HepG2 (cell line): ENCODE results near the gene FAM219B. TPM values are rescaled to one million over a fixed set of nuclear protein-coding genes. Genes with fewer than 3 reads are reported as not detected.

ENCODE experiments used
- ATAC-seq: fragments of 200-7000 bp; cut with Tn5 transposase; 3 replicates; pipeline ENCODE4 v1.9.1; 2020; ENCODE audit warnings: mild to moderate bottlenecking, moderate library complexity
- BruUV-seq: library from RNA; stranded (reverse); fragments of 400-500 nt; replicated peaks from 2 replicates; lab custom pipeline; 2021; lab: Mats Ljungman, UMichigan
- CTCF ChIA-PET: fragments of 300-600 bp; formaldehyde crosslinking; extraction: SDS; loops from one replicate; lab custom pipeline; 2021; ENCODE audit warnings: low total read pairs, inconsistent platforms, low intra/inter-chr PET ratio; lab: Yijun Ruan, JAX
- POLR2A ChIA-PET: fragments of 350-600 bp; sonication (Branson Sonifier 250); formaldehyde crosslinking; loops from one replicate; lab custom pipeline; 2020; ENCODE audit warnings: antibody characterized with exemption, inconsistent platforms; lab: Yijun Ruan, JAX
- DNase-seq: peaks from one replicate; pipeline ENCODE4 v3.0.0-alpha.2; 2015; ENCODE audit warnings: low spot score
- FAIRE-seq: peaks from 3 replicates; lab custom pipeline; 2011; peaks lifted over from hg19 to GRCh38; lab: Jason Lieb, UNC
- H2AFZ ChIP-seq: one replicate; pipeline ENCODE4 v1.6.1; 2011; ENCODE audit warnings: low read length, inconsistent platforms
- H3K27ac ChIP-seq: fragments of 300-600 bp; 3 replicates; pipeline ENCODE4 v1.8.0; 2011; ENCODE audit warnings: mixed run types, mild to moderate bottlenecking, mixed read lengths, low read length, inconsistent platforms; ENCODE audit not compliant: insufficient read depth; ENCODE audit errors: extremely low read length
- H3K27me3 ChIP-seq, 2 experiments: fragments of 200-600 bp in 1 of 2; 2 replicates in 1 of 2; 3 replicates in 1 of 2; pipeline versions ENCODE4 v1.6.0 to v1.8.0; 2011; ENCODE audit warnings: low read length in 2 of 2, mild to moderate bottlenecking in 2 of 2, moderate library complexity in 2 of 2, inconsistent platforms in 1 of 2; ENCODE audit not compliant: insufficient read depth in 2 of 2, control insufficient read depth in 1 of 2
- H3K36me3 ChIP-seq, 2 experiments: fragments of 200-600 bp in 1 of 2; replicated peaks in 1 of 2; 2 replicates in 1 of 2; 3 replicates in 1 of 2; pipeline versions ENCODE4 v1.5.1 to v1.8.0; 2011; ENCODE audit warnings: low read length in 2 of 2, inconsistent platforms in 1 of 2; ENCODE audit not compliant: insufficient read depth in 2 of 2, control insufficient read depth in 1 of 2
- H3K4me1 ChIP-seq: 2 replicates; pipeline ENCODE4 v1.5.1; 2012; ENCODE audit warnings: low read length, inconsistent platforms; ENCODE audit not compliant: insufficient read depth
- H3K4me2 ChIP-seq: 2 replicates; pipeline ENCODE4 v1.6.0; 2011; ENCODE audit warnings: low read depth, low read length, inconsistent platforms
- H3K4me3 ChIP-seq, 3 experiments: fragments of 200-600 bp in 1 of 3; sonication (generic), shearing (Covaris generic) in 1 of 3; replicated peaks in 1 of 3; 2 replicates each; pipeline ENCODE4 v1.5.1; 2011 to 2016; ENCODE audit warnings: low read length in 3 of 3, inconsistent platforms in 2 of 3, low read depth in 2 of 3, mild to moderate bottlenecking in 2 of 3, control low read depth in 1 of 3, mixed read lengths in 1 of 3; ENCODE audit not compliant: insufficient read depth in 1 of 3
- H3K79me2 ChIP-seq: one replicate; pipeline ENCODE4 v1.6.1; 2011; ENCODE audit warnings: low read length, inconsistent platforms; ENCODE audit not compliant: insufficient read depth
- H3K9ac ChIP-seq: 2 replicates; pipeline ENCODE4 v1.6.0; 2011; ENCODE audit warnings: mild to moderate bottlenecking, low read depth, low read length, inconsistent platforms; ENCODE audit not compliant: insufficient read depth
- H3K9me3 ChIP-seq: 2 replicates; pipeline ENCODE4 v1.5.1; 2012; ENCODE audit warnings: mild to moderate bottlenecking, low read length
- H4K20me1 ChIP-seq: 2 replicates; pipeline ENCODE4 v1.6.0; 2011; ENCODE audit warnings: inconsistent platforms, mild to moderate bottlenecking, low read length, moderate library complexity; ENCODE audit not compliant: insufficient read depth
- AGO1 ChIP-seq: fragments of 200-400 bp; formaldehyde crosslinking; IDR thresholded peaks from 2 replicates; pipeline ENCODE4 v1.6.1; 2017; ENCODE audit warnings: mild to moderate bottlenecking, low read depth, low read length, moderate library complexity; ENCODE audit not compliant: poor library complexity, severe bottlenecking
- ATF7-NPFF ChIP-seq: sonication (generic); formaldehyde crosslinking; IDR thresholded peaks from 2 replicates; pipeline ENCODE4 v1.8.1; 2023; ENCODE audit warnings: mild to moderate bottlenecking, low read depth, missing genetic modification reagents, moderate library complexity
- ERF ChIP-seq: IDR thresholded peaks from 2 replicates; pipeline ENCODE4 v1.6.1; 2018; ENCODE audit warnings: missing biosample characterization, missing genetic modification reagents
- MIER3 ChIP-seq: IDR thresholded peaks from 2 replicates; pipeline ENCODE4 v1.6.1; 2016; ENCODE audit warnings: missing compliant biosample characterization, borderline replicate concordance
- NFAT5 ChIP-seq: sonication (generic); formaldehyde crosslinking; IDR thresholded peaks from 2 replicates; pipeline ENCODE4 v1.4.0; 2020; ENCODE audit warnings: missing genetic modification reagents
- SOX6 ChIP-seq, 2 experiments: fragments of 450-650 bp in 1 of 2; sonication (generic) in 1 of 2; formaldehyde crosslinking in 1 of 2; IDR thresholded peaks; 2 replicates each; pipeline versions ENCODE4 v1.4.0 to v1.6.1; 2017 to 2020; ENCODE audit warnings: antibody characterized with exemption in 1 of 2, mild to moderate bottlenecking in 1 of 2, missing genetic modification reagents in 1 of 2
- TCF7 ChIP-seq: sonication (generic); IDR thresholded peaks from 2 replicates; pipeline ENCODE4 v1.6.1; 2016; ENCODE audit warnings: antibody characterized with exemption, low read depth
- TP53 ChIP-seq: sonication (generic); formaldehyde crosslinking; conservative IDR thresholded peaks from 2 replicates; pipeline ENCODE4 v1.4.0; 2020; ENCODE audit warnings: missing genetic modification reagents
- YEATS2 ChIP-seq: sonication (generic); formaldehyde crosslinking; IDR thresholded peaks from 2 replicates; pipeline ENCODE4 v1.4.0; 2020; ENCODE audit warnings: missing genetic modification reagents, borderline replicate concordance
- ZBTB8A ChIP-seq: sonication (generic); formaldehyde crosslinking; IDR thresholded peaks from 2 replicates; pipeline ENCODE4 v1.4.0; 2020; ENCODE audit warnings: mild to moderate bottlenecking, low read depth, missing genetic modification reagents, borderline replicate concordance
- ZNF33B ChIP-seq: sonication (generic); formaldehyde crosslinking; IDR thresholded peaks from 2 replicates; pipeline ENCODE4 v1.5.1; 2020; ENCODE audit warnings: mild to moderate bottlenecking, missing genetic modification reagents
- ZNF484 ChIP-seq: sonication (generic); formaldehyde crosslinking; IDR thresholded peaks from 2 replicates; pipeline ENCODE4 v1.5.1; 2020; ENCODE audit warnings: mild to moderate bottlenecking, low read depth, missing genetic modification reagents, borderline replicate concordance
- ZNF687 ChIP-seq: sonication (generic); formaldehyde crosslinking; IDR thresholded peaks from 2 replicates; pipeline ENCODE4 v1.5.1; 2020; ENCODE audit warnings: mild to moderate bottlenecking, missing genetic modification reagents, moderate library complexity
- ZNF7 ChIP-seq: IDR thresholded peaks from 2 replicates; pipeline ENCODE4 v1.6.1; 2016; ENCODE audit warnings: missing biosample characterization, missing genetic modification reagents
- ZNF720 ChIP-seq: sonication (generic); formaldehyde crosslinking; IDR thresholded peaks from 2 replicates; pipeline ENCODE4 v1.4.0; 2020; ENCODE audit warnings: missing genetic modification reagents
- ZNF83 ChIP-seq: sonication (generic); formaldehyde crosslinking; IDR thresholded peaks from 2 replicates; pipeline ENCODE4 v1.4.0; 2020; ENCODE audit warnings: missing genetic modification reagents, mild to moderate bottlenecking, borderline replicate concordance
- WGBS: methylation state at CpG from one replicate; pipeline ENCODE4 v1.1.6; 2017; ENCODE audit warnings: low lambda C conversion rate; 5-methylcytosine and 5-hydroxymethylcytosine counted together
- in situ Hi-C: cut with HindIII; loops from 2 replicates; pipeline ENCODE4 v1.10.0; 2017; ENCODE audit warnings: low pct_unique_long_range_greater_than_20kb; ENCODE audit not compliant: extremely low pct_ligation_motif_present
- intact Hi-C: fragments of 100-400 bp; cut with micrococcal nuclease; formaldehyde crosslinking; loops from one replicate; pipeline ENCODE4 v1.10.0; 2022; ENCODE audit not compliant: unreplicated experiment
- polyA plus RNA-seq, 8 experiments: library from polyadenylated mRNA; depleted of rRNA in 3 of 8; stranded (reverse) in 7 of 8; unstranded in 1 of 8; fragments of >200 nt; fragmentation: Illumina TruSeq in 4 of 8; extraction: Trizol in 4 of 8; gene quantifications; 2 replicates each; pipeline versions ENCODE4 v1.2.1 to v1.2.3, GENCODE V29; 2011 to 2016; ENCODE audit warnings: low read depth in 4 of 8, missing spikeins in 1 of 8, mixed read lengths in 1 of 8; ENCODE audit not compliant: insufficient read depth in 1 of 8
- total RNA-seq, 5 experiments: library from RNA; depleted of rRNA; stranded (reverse); fragments of >200 nt; fragmentation: Illumina TruSeq; extraction: Trizol; gene quantifications; 2 replicates each; pipeline ENCODE4 v1.2.3, GENCODE V29; 2016; ENCODE audit warnings: low read depth in 1 of 5

The FAM219B gene
- total and polyA plus RNA-seq, 2 of the 13 experiments (the other 11 are each of a cell fraction or from before 2014, with no cell fraction given) = 36.6 to 50.2 TPM

GRCh38 chr15:74906067-74906449, 593 bp downstream of the FAM219B start:
- Histone ChIP-seq H3K79me2 (peaks cover 16% of the 10 kb centered on the region), H2AFZ (no peak overlapping the region), H3K4me2 (peak overlapping the region; percentile 81), H3K36me3 (peaks cover 11 to 32% of the 10 kb centered on the region in 2 experiments), H3K9me3 (no peaks in the 10 kb centered on the region), H4K20me1 (no peaks in the 10 kb centered on the region), H3K9ac (peak overlapping the region; percentile 77), H3K4me3 (peak overlapping the region; percentile 85 to 91 (median 88)), H3K4me1 (peaks cover 36% of the 10 kb centered on the region), H3K27me3 (no peaks in the 10 kb centered on the region; a peak in 1 of 5 replicates), H3K27ac (peak overlapping the region; percentile 76)
- DNase-seq (no peak), FAIRE-seq (no peak), ATAC-seq (peak; percentile 42)
- BruUV-seq = no TSS peak
- intact Hi-C loops = loop anchor here (5.0 kb wide), 1 partner anchor 46 kb away; no protein-coding TSS in a partner anchor
- CTCF ChIA-PET = interaction anchor here (1.1 kb wide), 1 partner anchor 44 kb away, joined by 3 read pairs; no protein-coding TSS in a partner anchor
- in situ Hi-C loops = no loop called here
- 0% methylated on average over 4 of the region's 20 CpGs for WGBS
- POLR2A ChIA-PET = interaction anchor here (0.6 to 2.5 kb wide), 17 partner anchors 8 to 135 kb away, joined by 3 to 28 read pairs (median 5); partner anchors contain the start of genes COX5A, MPI, PPCDC and SCAMP2
- TF ChIP-seq ERF (CRISPR knock-in tag) (no peak), MIER3 (CRISPR knock-in tag) (no peak), ZNF7 (CRISPR knock-in tag) (no peak), NFAT5 (CRISPR knock-in tag) (no peak), ZNF484 (no peak), ZNF720 (CRISPR knock-in tag) (no peak), SOX6 (IDR thresholded peaks at IDR 0.05) (no peak), SOX6 (CRISPR knock-in tag; IDR thresholded peaks at IDR 0.05) (no peak), TCF7 (no peak), YEATS2 (no peak), ZBTB8A (CRISPR knock-in tag) (no peak), AGO1 (no peak), ATF7-NPFF (no peak), ZNF687 (no peak), TP53 (CRISPR knock-in tag) (no peak), ZNF33B (CRISPR knock-in tag) (no peak), ZNF83 (CRISPR knock-in tag) (no peak)
